GM21360 (cell line): ENCODE measurements around the gene PRKAR1A.

Experiments
- ATAC-seq: cut with Tn5 transposase; IDR thresholded peaks from one replicate; pipeline ENCODE4 v1.9.1; 2021; ENCODE audit warnings: mild to moderate bottlenecking, moderate library complexity; ENCODE audit not compliant: unreplicated experiment

PRKAR1A gene

DNA sequence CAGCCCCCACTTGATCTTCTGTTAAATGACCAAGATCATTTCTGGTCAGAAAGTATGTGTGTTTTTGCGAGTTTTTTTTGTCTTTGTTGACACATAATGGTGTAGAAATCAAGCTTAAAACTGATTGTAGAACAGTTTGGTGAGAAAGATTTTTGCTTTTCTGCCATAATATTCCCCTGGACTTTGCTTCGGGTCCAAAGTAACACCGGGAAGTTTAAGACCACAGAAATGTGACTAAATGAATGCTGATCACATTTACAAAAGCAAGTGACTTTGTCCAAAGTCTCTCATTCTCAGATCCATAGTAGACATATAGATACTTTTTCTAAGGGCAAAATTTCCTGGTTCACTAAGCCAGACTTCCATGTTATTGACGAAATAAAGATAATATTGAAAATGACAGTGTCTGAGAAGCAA is 86.3 kb downstream of the PRKAR1A start:
- ATAC-seq = no peak

DNA sequence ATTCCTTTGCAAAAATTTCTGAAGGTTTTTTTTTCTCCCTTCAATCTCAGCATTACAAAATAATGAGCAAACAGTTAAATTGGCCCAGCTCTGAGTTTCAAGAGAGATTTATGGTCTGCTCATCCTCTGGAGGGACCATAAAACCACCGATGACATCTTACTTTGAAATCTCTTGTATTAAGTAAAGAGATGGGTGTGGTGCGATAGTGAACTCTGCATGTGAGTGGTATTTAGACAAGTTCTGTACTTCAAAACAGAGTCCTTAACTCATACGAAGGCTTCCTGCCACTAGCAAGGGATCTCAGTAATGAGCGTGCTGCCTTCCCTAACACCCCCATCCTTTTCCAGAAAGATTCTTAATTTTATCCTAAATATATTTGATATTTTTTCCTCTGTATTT is 86.9 kb downstream of the PRKAR1A start:
- ATAC-seq = no peak

DNA sequence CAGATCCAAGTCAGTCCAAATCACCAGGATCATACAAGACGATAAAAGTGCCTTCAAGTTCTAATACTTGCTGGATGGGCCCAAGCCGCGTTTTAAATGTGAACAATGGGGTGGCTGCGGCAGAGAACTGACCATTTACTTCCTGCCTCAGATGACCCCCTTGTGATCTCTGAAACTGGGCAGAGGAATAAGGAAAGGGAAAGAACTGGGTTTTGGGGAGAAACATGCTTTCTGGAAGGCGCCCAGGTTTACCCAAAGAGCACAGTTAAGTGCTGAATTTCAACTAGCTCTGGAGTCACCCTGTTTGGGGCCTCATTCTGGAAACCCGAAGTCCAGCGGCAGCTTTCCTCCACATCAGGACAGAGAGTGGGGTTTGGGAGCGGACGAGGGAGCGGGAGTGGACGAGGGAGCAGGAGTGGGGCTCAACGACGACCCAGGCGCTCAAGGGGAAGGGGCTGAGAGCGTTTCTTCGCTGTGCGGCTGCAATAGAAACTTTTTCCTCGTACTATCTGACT is 87.4 kb downstream of the PRKAR1A start:
- no peak for ATAC-seq

DNA sequence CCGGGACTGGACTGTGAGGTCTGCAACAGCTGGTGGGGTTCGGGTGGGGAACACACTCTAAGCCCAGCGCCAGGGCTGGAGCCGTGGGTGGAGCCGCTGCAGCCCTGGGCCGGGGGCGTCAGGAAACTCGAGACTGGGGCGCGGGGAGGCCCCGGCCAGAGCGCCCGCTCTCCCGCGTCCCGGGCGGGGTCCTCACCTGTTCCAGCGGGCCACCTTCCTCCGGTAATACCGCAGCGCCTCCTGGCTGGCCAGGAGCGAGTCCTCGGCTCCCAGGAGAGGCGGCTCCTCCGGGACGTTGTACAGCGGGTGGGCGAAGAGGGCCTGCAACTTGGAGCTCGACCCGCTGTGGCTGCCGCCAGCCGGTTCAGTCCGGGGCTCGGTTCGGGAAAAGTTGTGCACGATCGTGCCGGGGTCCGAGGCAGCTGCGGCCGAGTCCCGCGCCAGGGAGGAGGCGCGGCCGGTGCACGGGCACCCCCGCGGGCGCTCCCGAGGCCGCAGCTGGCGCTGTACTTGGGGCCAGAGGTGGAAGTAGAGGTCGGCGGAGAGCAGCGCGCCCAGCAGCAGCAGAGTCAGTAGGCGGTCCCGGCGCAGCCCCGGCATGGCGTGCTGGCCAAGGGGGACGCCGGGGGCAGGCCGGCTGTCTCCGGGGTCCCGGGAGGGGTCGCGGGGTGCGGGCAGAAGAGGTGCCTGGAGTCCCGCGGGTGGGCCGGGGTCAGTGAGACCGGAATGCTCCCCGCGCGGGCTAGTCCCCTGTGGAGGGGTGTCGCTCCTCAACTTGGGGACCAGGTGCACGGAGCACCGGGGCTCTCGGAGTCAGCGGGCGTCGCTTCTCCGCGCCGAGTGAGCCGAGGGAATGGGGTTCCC is 88.1 kb downstream of the PRKAR1A start:
- no peak for ATAC-seq
